SU-DHL-6 (cell line): ENCODE measurements around the gene RUNX2.

ENCODE experiments used
- H2AFZ ChIP-seq: fragments of 200-600 bp; sonication (generic); 2 replicates; pipeline ENCODE4 v1.6.1; 2014; ENCODE audit warnings: low read depth, mild to moderate bottlenecking, moderate library complexity, mixed read lengths, antibody characterized with exemption, low read length; ENCODE audit not compliant: severe bottlenecking
- H3F3A ChIP-seq: fragments of 200-600 bp; shearing (Covaris generic); 2 replicates; pipeline ENCODE4 v1.6.0; 2016; ENCODE audit warnings: antibody characterized with exemption, mild to moderate bottlenecking; ENCODE audit not compliant: insufficient read depth
- H3K27ac ChIP-seq: fragments of 200-600 bp; sonication (generic); 2 replicates; pipeline ENCODE4 v1.5.1; 2016; ENCODE audit warnings: low read depth, mild to moderate bottlenecking, low read length, moderate library complexity, mixed read lengths
- H3K27me3 ChIP-seq: fragments of 200-600 bp; sonication (generic), shearing (Covaris generic); 2 replicates; pipeline ENCODE4 v1.6.0; 2014; ENCODE audit warnings: mild to moderate bottlenecking, low read length
- H3K36me3 ChIP-seq: fragments of 200-600 bp; sonication (generic); 2 replicates; pipeline ENCODE4 v1.6.1; 2014; ENCODE audit warnings: mild to moderate bottlenecking, low read length, mixed read lengths
- H3K4me2 ChIP-seq: fragments of 300-600, 200-600 bp; shearing (Covaris generic), sonication (generic); 2 replicates; pipeline ENCODE4 v1.6.0; 2014; ENCODE audit warnings: low read length, low read depth, mild to moderate bottlenecking; ENCODE audit not compliant: poor library complexity, severe bottlenecking
- H3K4me3 ChIP-seq: fragments of 200-600 bp; sonication (generic); 2 replicates; pipeline ENCODE4 v1.5.1; 2014; ENCODE audit warnings: antibody characterized with exemption, low read length, mild to moderate bottlenecking, mixed read lengths; ENCODE audit not compliant: insufficient read depth, poor library complexity, severe bottlenecking
- H3K79me2 ChIP-seq: fragments of 200-600 bp; sonication (generic); 2 replicates; pipeline ENCODE4 v1.6.1; 2014; ENCODE audit warnings: mild to moderate bottlenecking, low read length, moderate library complexity; ENCODE audit not compliant: insufficient read depth
- H3K9ac ChIP-seq: fragments of 200-600 bp; sonication (generic); 2 replicates; pipeline ENCODE4 v1.7.0; 2014; ENCODE audit warnings: mild to moderate bottlenecking, low read length
- H3K9me2 ChIP-seq: fragments of 200-600 bp; sonication (generic); replicated peaks from 2 replicates; pipeline ENCODE4 v1.6.1; 2014; ENCODE audit warnings: low read length; ENCODE audit not compliant: insufficient read depth
- H3K9me3 ChIP-seq: fragments of 200-600 bp; sonication (generic); 2 replicates; pipeline ENCODE4 v1.6.1; 2014; ENCODE audit warnings: low read length, mixed read lengths; ENCODE audit not compliant: insufficient read depth
- H4K20me1 ChIP-seq: fragments of 200-600 bp; sonication (generic); 2 replicates; pipeline ENCODE4 v1.6.1; 2014; ENCODE audit warnings: low read depth, mild to moderate bottlenecking, antibody characterized with exemption, low read length, moderate library complexity, mixed read lengths
- CTCF ChIP-seq: fragments of 200-600 bp; sonication (generic); IDR thresholded peaks from one replicate; pipeline ENCODE4 v1.5.1; 2017; ENCODE audit warnings: antibody characterized with exemption, mild to moderate bottlenecking, low read length, moderate library complexity; ENCODE audit not compliant: insufficient read depth, poor library complexity, severe bottlenecking
- EZH2phosphoT487 ChIP-seq: fragments of 200-600 bp; sonication (generic), shearing (Covaris generic); conservative IDR thresholded peaks from 2 replicates; pipeline ENCODE4 v1.6.1; 2018; ENCODE audit warnings: mild to moderate bottlenecking, antibody characterized with exemption, low read length, moderate library complexity, mixed read lengths

Gene RUNX2

GRCh38 chr6:45644720-45645119 lies 316.6 kb downstream of the RUNX2 start:
- Histone ChIP-seq H3K36me3 (no peaks in the 10 kb centered on the region), H2AFZ (no peak overlapping the region), H3K27me3 (no peaks in the 10 kb centered on the region), H3K79me2 (no peaks in the 10 kb centered on the region), H3F3A (no peaks in the 10 kb centered on the region), H3K9me3 (no peaks in the 10 kb centered on the region), H3K4me2 (no peak overlapping the region), H3K9me2 (no peaks in the 10 kb centered on the region), H3K9ac (no peak overlapping the region), H3K27ac (no peak overlapping the region), H4K20me1 (no peaks in the 10 kb centered on the region), H3K4me3 (no peak overlapping the region)
- no peak for TF ChIP-seq CTCF
- TF ChIP-seq EZH2phosphoT487, result no peak

DNA sequence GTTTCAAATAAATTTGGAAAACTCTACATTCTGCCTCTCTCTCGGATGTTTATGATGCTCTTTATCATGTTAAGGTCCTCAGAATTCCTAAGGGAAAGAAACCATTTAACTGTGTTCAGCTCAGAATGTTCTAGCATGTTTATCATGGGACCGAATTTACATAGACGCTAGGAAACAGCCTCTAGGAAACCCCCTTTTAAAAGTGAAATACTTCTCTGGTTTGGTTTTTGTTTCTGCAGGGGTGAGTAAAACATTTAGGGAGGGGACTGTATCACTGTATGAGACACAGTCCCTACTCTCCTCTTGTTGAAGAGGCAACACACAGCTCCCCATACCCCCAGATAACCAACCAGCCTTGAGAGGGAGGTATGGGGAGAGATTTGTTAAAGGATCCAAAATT lies 317.2 kb downstream of the RUNX2 start:
- H3F3A ChIP-seq, result no peaks in the 10 kb centered on the region
- H3K4me2 ChIP-seq, result peak overlapping the region; percentile 1
- H3K4me3 ChIP-seq, result no peak overlapping the region
- H3K9me2 ChIP-seq, result no peaks in the 10 kb centered on the region
- H3K79me2 ChIP-seq, result no peaks in the 10 kb centered on the region
- H3K27me3 ChIP-seq, result no peaks in the 10 kb centered on the region
- no peaks in the 10 kb centered on the region for H3K9me3 ChIP-seq
- H2AFZ ChIP-seq, result no peak overlapping the region
- H3K36me3 ChIP-seq, result no peaks in the 10 kb centered on the region
- no peaks in the 10 kb centered on the region for H4K20me1 ChIP-seq
- no peak overlapping the region for H3K9ac ChIP-seq
- no peak for TF ChIP-seq CTCF
- no peak for TF ChIP-seq EZH2phosphoT487
- no peak overlapping the region for H3K27ac ChIP-seq

DNA sequence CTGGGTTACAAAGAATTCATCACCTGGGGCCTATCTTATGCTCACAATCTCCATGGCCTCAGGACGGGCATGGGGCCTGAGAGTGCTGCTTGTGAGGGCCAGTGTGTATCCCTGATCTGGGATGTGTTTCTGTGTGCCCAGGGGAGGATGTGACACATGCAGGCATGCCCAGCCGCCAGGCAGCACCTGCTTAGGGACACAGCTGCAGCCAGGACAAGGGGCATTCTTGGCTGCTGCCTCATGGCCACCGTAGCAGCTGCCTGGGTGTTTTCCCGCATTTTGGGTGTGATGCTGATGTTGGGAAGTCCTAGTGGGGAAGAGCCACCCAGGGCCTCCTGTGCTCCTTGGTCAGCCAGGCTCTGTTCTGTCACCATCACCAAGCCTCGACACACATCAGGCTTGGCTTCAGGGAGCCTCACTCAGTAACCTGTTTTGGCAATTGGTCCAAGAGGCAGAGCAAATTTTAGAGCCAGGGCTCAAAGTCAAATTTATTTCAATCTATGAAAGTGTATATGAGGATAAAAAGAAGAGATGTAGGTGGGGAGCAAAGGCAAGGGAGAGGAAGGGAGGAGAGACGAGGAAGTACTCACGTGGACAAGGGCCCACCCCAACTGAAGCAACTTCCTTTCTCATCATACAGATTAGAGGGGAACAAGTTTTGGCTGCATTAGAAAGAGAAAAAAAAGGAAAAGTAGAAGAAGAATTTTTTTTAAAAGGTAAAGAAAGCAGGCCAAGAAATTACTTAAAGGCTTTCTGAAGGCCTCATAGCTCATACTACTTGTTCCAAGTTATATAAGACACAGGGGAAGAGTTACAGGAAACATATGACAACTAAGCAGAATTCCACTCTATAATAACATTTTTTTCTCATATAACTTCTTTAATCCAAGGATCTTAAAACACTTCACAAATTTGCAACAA lies 319.5 kb downstream of the RUNX2 start:
- no peaks in the 10 kb centered on the region for H3K27me3 ChIP-seq
- H3K79me2 ChIP-seq, result no peaks in the 10 kb centered on the region
- no peaks in the 10 kb centered on the region for H4K20me1 ChIP-seq
- H3K9me3 ChIP-seq, result no peaks in the 10 kb centered on the region
- no peak overlapping the region for H3K4me2 ChIP-seq
- H3K9me2 ChIP-seq, result no peaks in the 10 kb centered on the region
- H3K4me3 ChIP-seq, result no peak overlapping the region
- no peak overlapping the region for H2AFZ ChIP-seq
- no peaks in the 10 kb centered on the region for H3K36me3 ChIP-seq
- no peak overlapping the region for H3K9ac ChIP-seq
- H3F3A ChIP-seq, result no peaks in the 10 kb centered on the region
- TF ChIP-seq EZH2phosphoT487 (no peak), CTCF (no peak)
- H3K27ac ChIP-seq, result no peak overlapping the region
